KMS-11 (cell line): Measurements from ENCODE around the gene GGACT.

ENCODE experiments used
- H2AFZ ChIP-seq: fragments of 200-600 bp; sonication (generic); 2 replicates; pipeline ENCODE4 v1.6.1; 2016; ENCODE audit warnings: antibody characterized with exemption, mixed run types, low read depth
- H3K27ac ChIP-seq: fragments of 200-600 bp; sonication (generic); 2 replicates; pipeline ENCODE4 v1.6.1; 2016; ENCODE audit warnings: mild to moderate bottlenecking, mixed run types
- H3K27me3 ChIP-seq: fragments of 200-600 bp; sonication (generic); 2 replicates; pipeline ENCODE4 v1.6.1; 2017; ENCODE audit warnings: mild to moderate bottlenecking, low read depth, mixed run types, moderate library complexity; ENCODE audit not compliant: insufficient read depth
- H3K36me3 ChIP-seq: fragments of 200-600 bp; sonication (generic); 2 replicates; pipeline ENCODE4 v1.6.1; 2017; ENCODE audit warnings: mild to moderate bottlenecking, mixed run types; ENCODE audit not compliant: insufficient read depth
- H3K4me1 ChIP-seq: fragments of 200-600 bp; sonication (generic); 2 replicates; pipeline ENCODE4 v1.6.1; 2016; ENCODE audit warnings: mild to moderate bottlenecking, low read depth, mixed run types; ENCODE audit not compliant: poor library complexity, severe bottlenecking
- H3K4me2 ChIP-seq: fragments of 200-600 bp; sonication (generic); 2 replicates; pipeline ENCODE4 v1.7.0; 2016; ENCODE audit warnings: mild to moderate bottlenecking, mixed run types
- H3K4me3 ChIP-seq: fragments of 200-600 bp; sonication (generic); IDR thresholded peaks from 2 replicates; pipeline ENCODE4 v1.6.1; 2017; ENCODE audit warnings: low read depth, low read length, mixed read lengths; ENCODE audit not compliant: insufficient read depth
- H3K79me2 ChIP-seq: fragments of 200-600 bp; sonication (generic); 2 replicates; pipeline ENCODE4 v1.6.1; 2016; ENCODE audit warnings: low read depth, mixed run types; ENCODE audit not compliant: insufficient read depth
- H3K9ac ChIP-seq: fragments of 200-600 bp; sonication (generic); 2 replicates; pipeline ENCODE4 v1.6.1; 2016; ENCODE audit warnings: mild to moderate bottlenecking, mixed run types
- H4K20me1 ChIP-seq: fragments of 200-600 bp; sonication (generic); 2 replicates; pipeline ENCODE4 v1.6.1; 2016; ENCODE audit warnings: mild to moderate bottlenecking, mixed run types; ENCODE audit not compliant: insufficient read depth
- CTCF ChIP-seq: fragments of 200-600 bp; sonication (generic); conservative IDR thresholded peaks from 2 replicates; pipeline ENCODE4 v1.6.1; 2017; ENCODE audit warnings: low read depth, mild to moderate bottlenecking, antibody characterized with exemption, low read length, moderate library complexity, mixed read lengths

Gene GGACT

GRCh38 chr13:100513171-100513570 lies 75.4 kb downstream of the GGACT start:
- peaks cover 31% of the 10 kb centered on the region for H3K4me1 ChIP-seq
- no peak overlapping the region for H3K4me2 ChIP-seq
- H2AFZ ChIP-seq: no peak overlapping the region
- H3K9ac ChIP-seq: no peak overlapping the region
- no peak overlapping the region for H3K4me3 ChIP-seq
- no peaks in the 10 kb centered on the region for H3K36me3 ChIP-seq
- no peaks in the 10 kb centered on the region for H3K27me3 ChIP-seq
- no peak for TF ChIP-seq CTCF
- no peaks in the 10 kb centered on the region for H3K79me2 ChIP-seq
- H3K27ac ChIP-seq: no peak overlapping the region
- no peaks in the 10 kb centered on the region for H4K20me1 ChIP-seq

GRCh38 chr13:100512422-100512821 lies 76.2 kb downstream of the GGACT start:
- Histone ChIP-seq H3K4me3 (no peak overlapping the region), H3K9ac (no peak overlapping the region), H3K36me3 (no peaks in the 10 kb centered on the region), H3K4me1 (peaks cover 27% of the 10 kb centered on the region), H4K20me1 (no peaks in the 10 kb centered on the region), H3K27me3 (no peaks in the 10 kb centered on the region), H3K27ac (no peak overlapping the region), H2AFZ (no peak overlapping the region), H3K79me2 (no peaks in the 10 kb centered on the region), H3K4me2 (no peak overlapping the region)
- TF ChIP-seq CTCF: no peak

- H3K27ac ChIP-seq: no peak overlapping the region
- no peaks in the 10 kb centered on the region for H4K20me1 ChIP-seq
- H2AFZ ChIP-seq: no peak overlapping the region
- H3K9ac ChIP-seq: no peak overlapping the region
- H3K36me3 ChIP-seq: no peaks in the 10 kb centered on the region
- no peak overlapping the region for H3K4me2 ChIP-seq
- no peaks in the 10 kb centered on the region for H3K27me3 ChIP-seq
- no peak overlapping the region for H3K4me3 ChIP-seq
- H3K79me2 ChIP-seq: no peaks in the 10 kb centered on the region
- peaks cover 26% of the 10 kb centered on the region for H3K4me1 ChIP-seq
- no peak for TF ChIP-seq CTCF
These were observed 77.1 kb downstream of the GGACT start for GRCh38 chr13:100511466-100511865.

DNA sequence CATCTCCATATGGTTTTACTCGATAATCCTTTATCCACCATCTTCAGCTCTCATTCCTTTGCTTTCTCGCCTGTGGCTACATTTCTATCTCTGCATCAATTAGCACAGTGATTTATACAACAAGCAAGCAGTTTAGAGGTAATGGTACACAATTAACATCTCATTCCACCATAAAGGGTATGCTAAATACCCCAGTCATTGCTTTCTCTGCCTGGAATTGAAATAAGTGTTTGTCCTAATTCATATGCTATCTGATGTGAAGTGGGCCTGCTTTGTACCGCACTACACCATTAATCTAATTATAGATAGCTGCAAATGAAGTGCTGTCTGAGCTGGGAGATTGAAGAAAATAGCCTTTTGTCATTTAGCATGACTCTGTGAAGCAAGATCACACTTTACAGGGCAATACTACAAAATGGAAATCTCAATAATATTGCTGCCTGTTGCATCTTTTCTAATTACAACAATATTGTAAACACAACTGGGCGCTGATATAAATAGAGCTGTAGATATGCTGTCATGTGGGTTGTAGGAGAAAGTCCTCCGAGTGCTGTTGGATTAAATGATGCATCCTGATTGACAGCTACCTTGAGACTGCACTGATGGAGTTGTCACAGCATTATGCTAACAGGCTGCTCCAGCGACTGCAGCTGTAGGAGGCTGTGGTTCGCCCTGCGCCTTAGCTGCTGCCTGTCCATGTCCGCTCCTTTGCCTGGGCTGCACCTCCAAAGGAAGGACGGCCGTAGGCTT lies 78.2 kb downstream of the GGACT start:
- Histone ChIP-seq H4K20me1 (no peaks in the 10 kb centered on the region), H3K4me1 (peaks cover 25% of the 10 kb centered on the region), H3K27me3 (no peaks in the 10 kb centered on the region), H3K4me2 (no peak overlapping the region), H2AFZ (no peak overlapping the region), H3K9ac (no peak overlapping the region), H3K36me3 (no peaks in the 10 kb centered on the region), H3K4me3 (no peak overlapping the region), H3K27ac (no peak overlapping the region), H3K79me2 (no peaks in the 10 kb centered on the region)
- TF ChIP-seq CTCF: no peak
